GM18511 (cell line): ENCODE measurements around the gene GTPBP2.
"Not testable (repeated sequence)": the region's sequence is repeated elsewhere in the genome, so short reads cannot be mapped to it uniquely, and the experiment has no call there.

Experiments
- ATAC-seq: cut with Tn5 transposase; IDR thresholded peaks from one replicate; pipeline ENCODE4 v1.9.1; 2021; ENCODE audit warnings: mild to moderate bottlenecking, moderate library complexity; ENCODE audit not compliant: unreplicated experiment

The GTPBP2 gene

GRCh38 chr6:43629104-43629504, at the start of gene GTPBP2:
Gene GTPBP2 (minus strand): TSS chr6:43629264. CDS start chr6:43629162, 102 bp downstream.
- ATAC-seq, result peak; percentile 87

- ATAC-seq, result no peak
Observed at GRCh38 chr6:43678341-43678740, 49.3 kb upstream of the GTPBP2 start.

- no peak for ATAC-seq
Observed at GRCh38 chr6:43677759-43678158, 48.7 kb upstream of the GTPBP2 start.

- ATAC-seq, result no peak
Observed at GRCh38 chr6:43676962-43677606, 48.0 kb upstream of the GTPBP2 start.

GRCh38 chr6:43674921-43675320, 45.9 kb upstream of the GTPBP2 start:
- no peak for ATAC-seq

- ATAC-seq, result no peak
Observed at GRCh38 chr6:43674291-43674690, 45.2 kb upstream of the GTPBP2 start.

- ATAC-seq, result no peak
Observed at GRCh38 chr6:43673444-43674084, 44.5 kb upstream of the GTPBP2 start.

GRCh38 chr6:43671801-43672690, 43.0 kb upstream of the GTPBP2 start:
- no peak for ATAC-seq

GRCh38 chr6:43671011-43671800, 42.1 kb upstream of the GTPBP2 start:
- ATAC-seq, result no peak

GRCh38 chr6:43670623-43670986, 41.5 kb upstream of the GTPBP2 start:
- ATAC-seq, result no peak

GRCh38 chr6:43669922-43670622, 41.0 kb upstream of the GTPBP2 start:
- ATAC-seq, result no peak

- ATAC-seq, result no peak
Observed at GRCh38 chr6:43669050-43669921, 40.2 kb upstream of the GTPBP2 start.

GRCh38 chr6:43668151-43669028, 39.3 kb upstream of the GTPBP2 start:
- ATAC-seq, result peak; percentile 56

- peak; percentile 46 for ATAC-seq
Observed at GRCh38 chr6:43667245-43668150, 38.4 kb upstream of the GTPBP2 start.

- ATAC-seq, result no peak
Observed at GRCh38 chr6:43666196-43666920, 37.3 kb upstream of the GTPBP2 start.

GRCh38 chr6:43665376-43665775, 36.3 kb upstream of the GTPBP2 start:
- ATAC-seq, result no peak

- ATAC-seq, result not testable (repeated sequence)
Observed at GRCh38 chr6:43662948-43663347, 33.9 kb upstream of the GTPBP2 start.
